GM19240 (cell line): ENCODE results near the gene CHST8.
A peak's percentile ranks its signal among the peaks of the same experiment; 100 is the strongest.

Experiments
- DNase-seq: peaks from one replicate; pipeline ENCODE4 v3.0.0; 2011; ENCODE audit warnings: low spot score; ENCODE audit not compliant: insufficient read length

The CHST8 gene

GRCh38 chr19:33758541-33759013 is 136.8 kb downstream of the CHST8 start:
- DNase-seq, result no peak

DNA sequence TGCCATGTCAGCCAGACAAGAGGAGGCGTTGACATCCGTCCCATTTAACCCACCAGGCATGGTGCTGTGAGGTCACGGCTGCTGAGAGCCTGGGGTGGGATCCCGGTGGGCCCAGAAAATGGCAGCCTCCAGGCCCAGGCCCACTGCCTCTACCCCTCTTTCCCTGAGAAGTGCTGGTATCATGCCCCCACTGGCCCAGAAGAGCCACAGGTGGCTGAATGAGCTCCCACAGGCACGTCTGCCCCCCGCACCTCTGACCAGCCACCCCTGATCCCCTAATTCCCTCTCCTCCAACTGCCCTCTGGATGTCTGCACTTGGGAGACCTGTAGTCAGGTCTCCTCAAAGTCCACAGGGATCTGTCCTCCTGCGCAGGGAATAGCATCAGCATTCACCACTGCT is 137.6 kb downstream of the CHST8 start:
- no peak for DNase-seq

GRCh38 chr19:33763633-33764371 is 142.0 kb downstream of the CHST8 start:
- DNase-seq, result no peak

DNA sequence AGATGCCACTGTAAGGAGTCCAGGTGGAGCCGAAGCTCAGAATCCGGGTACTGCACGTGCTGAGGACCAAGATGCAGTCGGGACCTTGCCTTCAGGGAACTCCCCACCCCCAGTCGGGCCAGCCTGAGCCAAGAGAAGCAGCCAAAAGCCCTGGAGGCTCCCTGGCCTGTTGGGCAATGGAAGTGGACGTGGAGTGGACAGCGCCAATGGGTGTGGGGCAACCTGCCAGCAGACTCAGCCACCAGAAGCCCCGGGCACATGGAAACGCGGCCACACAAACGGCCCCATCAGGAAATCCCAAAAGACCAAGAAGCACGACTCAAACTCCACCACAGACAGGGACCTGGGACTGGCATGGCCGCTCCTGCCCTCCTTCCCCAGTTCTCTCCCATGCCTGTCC is 144.9 kb downstream of the CHST8 start:
- DNase-seq, result no peak

- DNase-seq, result no peak
Observed at GRCh38 chr19:33767898-33768413, 146.2 kb downstream of the CHST8 start.

DNA sequence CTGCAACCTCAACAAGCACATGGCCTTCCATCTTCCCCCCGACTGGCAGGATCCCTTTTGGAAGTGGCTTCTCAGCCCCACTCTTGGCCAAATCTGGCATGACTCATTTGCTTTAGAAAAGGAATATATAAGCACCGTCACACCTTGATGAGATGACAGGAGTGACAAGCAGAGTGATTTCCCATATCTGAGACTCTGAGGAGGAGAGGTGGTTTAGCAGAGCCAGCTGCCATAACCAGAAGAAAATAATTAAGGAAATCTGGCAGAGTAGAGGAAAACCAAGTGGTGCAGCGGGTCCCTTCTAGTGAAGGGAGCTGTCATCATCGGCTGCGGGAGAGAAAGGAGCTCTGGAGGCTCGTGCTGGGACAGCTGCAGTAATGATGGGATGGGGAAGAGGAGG is 147.5 kb downstream of the CHST8 start:
- DNase-seq, result no peak

DNA sequence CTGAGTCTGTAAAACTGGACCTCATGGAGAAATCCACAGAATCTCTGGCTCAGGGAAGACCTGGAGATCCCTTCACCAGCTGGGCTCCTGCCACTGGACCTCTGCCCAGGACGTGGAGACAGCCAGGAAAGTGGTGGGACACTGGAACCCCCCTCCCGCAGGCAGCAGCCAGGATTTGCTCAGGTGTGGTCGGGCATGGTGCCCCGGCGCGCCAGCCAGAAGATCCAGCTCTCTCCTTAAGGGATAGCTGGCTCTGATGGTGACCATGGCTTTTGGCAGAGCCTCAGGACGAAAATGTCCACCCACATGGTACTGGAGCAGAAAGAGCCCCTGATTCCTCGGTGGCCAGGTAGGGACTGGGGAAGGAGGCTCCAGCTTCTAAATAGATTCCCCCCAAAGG is 148.4 kb downstream of the CHST8 start:
- no peak for DNase-seq

DNA sequence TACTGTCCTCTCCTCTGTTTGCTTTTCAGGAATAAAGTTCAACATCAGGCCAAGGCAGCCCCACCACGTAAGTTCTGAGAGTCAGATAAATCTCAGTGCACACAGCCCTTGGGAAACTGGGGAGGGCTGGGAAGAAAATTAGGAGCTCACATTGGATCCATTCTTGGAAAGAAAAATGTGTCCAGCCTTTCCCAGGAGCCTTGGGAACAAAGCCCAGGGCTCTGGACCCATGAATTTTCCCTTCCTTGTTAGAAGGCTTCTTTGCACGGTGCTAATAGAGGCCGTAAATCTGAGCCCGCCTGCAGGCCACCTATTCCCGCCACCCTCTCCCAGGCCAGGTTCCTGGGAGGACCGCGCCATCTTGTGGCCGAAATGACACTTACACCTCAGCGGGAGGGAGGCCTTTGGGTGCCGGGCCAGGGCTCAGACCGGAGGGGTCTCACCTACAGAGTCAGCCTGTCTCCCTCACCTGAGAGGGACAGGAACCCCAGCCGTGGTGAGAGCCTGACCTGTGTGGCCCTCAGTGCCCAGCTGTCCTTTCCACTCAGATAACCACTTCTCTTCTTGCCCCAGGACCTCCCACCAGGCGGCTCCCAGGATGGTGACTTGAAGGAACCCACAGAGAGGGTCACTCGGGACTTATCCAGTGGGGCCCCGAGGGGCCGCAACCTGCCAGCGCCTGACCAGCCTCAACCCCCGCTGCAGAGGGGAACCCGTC is 149.8 kb downstream of the CHST8 start:
- peak; percentile 53 for DNase-seq

- DNase-seq, result no peak
Observed at GRCh38 chr19:33772102-33772857, 150.5 kb downstream of the CHST8 start.

GRCh38 chr19:33772858-33773180 is 151.1 kb downstream of the CHST8 start:
- no peak for DNase-seq

- no peak for DNase-seq
Observed at GRCh38 chr19:33773704-33774624, 152.2 kb downstream of the CHST8 start.

DNA sequence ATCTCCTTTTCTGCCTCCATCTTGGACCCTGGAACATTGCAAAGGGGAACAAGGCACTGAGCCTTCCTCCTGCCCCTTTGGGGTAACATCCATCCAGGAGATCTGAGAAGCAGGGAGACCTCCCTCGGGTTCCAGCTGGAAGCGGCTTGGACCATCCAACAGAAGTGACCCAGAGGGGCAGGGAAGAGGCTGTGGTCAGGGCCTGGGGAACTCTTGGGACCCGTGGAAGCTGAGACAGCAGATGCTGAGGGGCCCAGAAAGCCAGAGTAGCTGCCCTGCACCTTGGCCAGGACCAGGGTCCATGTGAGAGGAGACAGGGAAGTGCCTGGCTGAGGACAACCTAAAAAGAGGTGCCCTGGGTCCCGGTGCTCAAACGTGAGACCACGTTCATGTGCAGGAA is 153.0 kb downstream of the CHST8 start:
- DNase-seq, result no peak

DNA sequence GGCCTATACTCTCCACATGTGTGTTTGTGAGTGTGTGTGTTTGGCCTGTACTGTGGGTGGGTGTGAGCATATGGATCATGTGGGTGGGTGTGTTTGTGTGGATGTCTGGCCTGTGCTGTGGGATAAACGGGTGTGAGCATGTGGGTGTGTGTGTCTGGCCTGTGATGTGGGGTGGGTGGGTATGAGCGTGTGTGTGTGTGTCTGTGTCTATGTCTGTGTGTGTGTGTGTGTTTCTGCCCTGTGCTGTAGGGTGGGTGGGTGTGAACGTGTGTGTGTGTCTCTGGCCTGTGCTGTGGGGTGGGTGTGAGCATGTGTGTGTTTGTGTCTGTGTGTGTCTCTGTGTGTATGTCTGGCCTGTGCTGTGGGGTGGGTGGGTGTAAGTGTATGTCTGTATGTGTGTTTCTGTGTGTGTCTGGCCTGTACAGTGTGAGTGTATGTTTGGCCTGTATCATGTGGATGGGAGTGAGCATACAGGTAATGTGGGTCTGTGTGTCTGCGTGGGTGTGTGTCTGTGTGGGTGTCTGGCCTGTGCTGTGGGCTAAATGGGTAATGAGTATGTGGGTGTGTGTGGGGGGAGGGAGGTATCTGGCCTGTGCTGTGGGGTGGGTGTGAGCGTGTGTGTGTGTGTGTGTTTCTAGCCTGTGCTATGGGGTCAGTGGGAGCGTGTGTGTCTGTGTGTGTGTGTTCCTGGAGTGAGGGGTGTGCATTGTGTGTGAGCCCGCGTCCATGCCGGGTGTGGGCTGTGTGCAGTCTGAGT is 154.2 kb downstream of the CHST8 start:
- DNase-seq, result no peak

- no peak for DNase-seq
Observed at GRCh38 chr19:33777351-33777750, 155.6 kb downstream of the CHST8 start.

- DNase-seq, result no peak
Observed at GRCh38 chr19:33777753-33778088, 156.0 kb downstream of the CHST8 start.

- peak; percentile 88 for DNase-seq
Observed at GRCh38 chr19:33778089-33778791, 156.5 kb downstream of the CHST8 start.

DNA sequence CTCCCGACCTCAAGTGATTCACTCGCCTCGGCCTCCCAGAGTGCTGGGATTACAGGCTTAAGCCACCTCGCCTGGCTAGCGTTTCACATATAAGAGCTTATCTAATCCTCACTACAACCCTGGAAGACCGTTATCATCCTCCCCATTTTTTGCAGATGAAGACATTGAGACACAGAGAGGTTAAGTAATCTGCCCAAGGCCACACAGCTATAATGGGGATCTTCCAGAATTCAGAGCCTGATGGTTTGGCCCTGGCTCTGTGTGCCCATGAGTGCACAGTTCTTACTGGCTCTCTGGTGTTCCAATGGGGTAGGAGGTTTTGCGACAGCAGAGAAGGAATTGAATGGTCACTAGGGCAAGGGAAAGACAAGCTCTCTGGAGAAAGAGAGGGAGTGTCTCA is 158.1 kb downstream of the CHST8 start:
- DNase-seq, result no peak

- DNase-seq, result no peak
Observed at GRCh38 chr19:33780251-33780650, 158.5 kb downstream of the CHST8 start.

- DNase-seq, result no peak
Observed at GRCh38 chr19:33780746-33781145, 159.0 kb downstream of the CHST8 start.

GRCh38 chr19:33781415-33781935 is 159.7 kb downstream of the CHST8 start:
- DNase-seq, result no peak
